Measurements from ENCODE around the gene RAD51B. TPM values are rescaled to one million over a fixed set of nuclear protein-coding genes. Genes with fewer than 3 reads are reported as not detected.

The RAD51B gene
- total and polyA plus RNA-seq, 9 donors: 21.6 to 70.1 (median 35.1) TPM

GRCh38 chr14:68013326-68013725, 193.7 kb downstream of the RAD51B start:
- Histone ChIP-seq H3K36me3 (no peaks in the 10 kb centered on the region), H3K4me3 (no peak overlapping the region), H3K4me1 (ENCODE audit: insufficient read depth) (no peaks in the 10 kb centered on the region), H3K27me3 (no peaks in the 10 kb centered on the region), H3K9me3 (no peaks in the 10 kb centered on the region), H3K27ac (peak overlapping the region in 1 of 2 donors; percentile 59)
- TF ChIP-seq CTCF (IDR thresholded peaks at IDR 0.05) (no peak), EP300 (IDR thresholded peaks at IDR 0.05) (no peak), POLR2A (IDR thresholded peaks at IDR 0.05) (no peak)
- intact Hi-C loops (cut with DNase I): no loop called here
- 91 to 93% (median 92%) methylated on average over 2 of the region's 2 CpGs for WGBS, 3 donors
- no peak for DNase-seq

DNA sequence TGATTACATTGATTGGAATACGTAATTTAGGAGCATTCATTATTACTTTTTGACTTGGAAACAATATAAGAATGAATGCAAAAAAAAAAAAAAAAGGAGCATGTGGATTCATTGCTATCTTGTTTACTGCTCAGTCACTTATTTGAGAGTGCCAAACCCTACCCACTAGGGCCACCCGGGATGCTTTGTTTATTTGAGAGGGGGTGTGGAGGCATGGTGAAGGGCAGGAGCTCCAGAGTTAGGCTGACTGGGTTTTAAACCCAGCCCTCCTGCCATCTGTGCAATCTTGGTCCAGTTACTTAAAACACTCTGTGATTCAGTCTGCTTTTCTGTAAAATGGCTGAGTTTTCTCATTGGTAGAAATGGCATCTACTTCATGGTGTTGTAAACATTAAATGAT, 195.2 kb downstream of the RAD51B start:
- DNase-seq: no peak
- no peaks in the 10 kb centered on the region for H3K36me3 ChIP-seq
- H3K27ac ChIP-seq: no peak overlapping the region
- WGBS, 3 donors: 69 to 80% (median 70%) methylated on average over 2 of the region's 2 CpGs
- no peaks in the 10 kb centered on the region for H3K27me3 ChIP-seq
- intact Hi-C loops (cut with DNase I): no loop called here
- no peaks in the 10 kb centered on the region for H3K4me1 ChIP-seq (ENCODE audit: insufficient read depth)
- H3K9me3 ChIP-seq: no peaks in the 10 kb centered on the region
- no peak overlapping the region for H3K4me3 ChIP-seq
- TF ChIP-seq EP300 (IDR thresholded peaks at IDR 0.05) (no peak), CTCF (IDR thresholded peaks at IDR 0.05) (no peak), POLR2A (IDR thresholded peaks at IDR 0.05) (no peak)

- no peak for DNase-seq
- TF ChIP-seq CTCF (IDR thresholded peaks at IDR 0.05) (no peak), POLR2A (IDR thresholded peaks at IDR 0.05) (no peak), EP300 (IDR thresholded peaks at IDR 0.05) (no peak)
- Histone ChIP-seq H3K9me3 (no peaks in the 10 kb centered on the region), H3K4me1 (ENCODE audit: insufficient read depth) (no peaks in the 10 kb centered on the region), H3K36me3 (no peaks in the 10 kb centered on the region), H3K27me3 (no peaks in the 10 kb centered on the region), H3K27ac (no peak overlapping the region), H3K4me3 (no peak overlapping the region)
- 87 to 90% (median 88%) methylated on average over 12 of the region's 12 CpGs for WGBS, 3 donors
- intact Hi-C loops (cut with DNase I): no loop called here
These were observed 196.0 kb downstream of the RAD51B start for GRCh38 chr14:68015356-68016254.

DNA sequence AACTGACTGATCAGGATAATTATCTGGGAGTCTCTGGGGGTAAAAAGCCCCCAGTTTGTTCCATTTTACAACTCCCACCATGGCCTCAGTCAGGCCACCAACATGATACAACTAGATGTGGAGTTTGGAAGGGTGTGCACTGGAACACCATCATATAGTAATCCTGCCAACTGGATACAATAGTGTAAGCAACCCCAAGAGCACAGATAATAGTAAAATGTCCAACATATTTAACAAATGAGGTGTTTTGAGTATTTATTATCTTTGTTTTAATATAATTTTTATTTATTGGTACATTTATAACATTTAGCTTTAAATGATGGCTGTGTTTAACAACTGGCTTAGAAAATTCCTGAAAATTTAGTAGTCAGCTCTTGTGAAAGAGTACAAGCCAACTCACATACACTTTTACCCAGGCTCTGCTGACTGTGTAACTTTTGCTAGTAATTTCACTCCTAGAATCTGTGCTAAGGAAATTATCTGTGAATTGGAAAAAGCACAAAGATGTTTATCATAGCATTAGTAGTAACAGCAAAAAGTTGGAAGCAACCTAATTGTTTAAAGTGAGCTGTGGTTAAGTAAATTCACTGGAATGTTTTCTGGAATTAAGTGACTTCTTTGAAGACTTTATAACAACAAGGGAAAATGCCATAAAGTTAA, 196.8 kb downstream of the RAD51B start:
- H3K9me3 ChIP-seq: no peaks in the 10 kb centered on the region
- TF ChIP-seq EP300 (IDR thresholded peaks at IDR 0.05) (no peak), POLR2A (IDR thresholded peaks at IDR 0.05) (no peak), CTCF (IDR thresholded peaks at IDR 0.05) (no peak)
- no peaks in the 10 kb centered on the region for H3K4me1 ChIP-seq (ENCODE audit: insufficient read depth)
- intact Hi-C loops (cut with DNase I): no loop called here
- no peaks in the 10 kb centered on the region for H3K36me3 ChIP-seq
- no peak overlapping the region for H3K4me3 ChIP-seq
- DNase-seq: no peak
- H3K27ac ChIP-seq: no peak overlapping the region
- H3K27me3 ChIP-seq: no peaks in the 10 kb centered on the region

Measured in ovary (tissue), 9 donors.